Mesenchymal stem cell (in vitro differentiated cells and primary cell): ENCODE measurements around the gene CSAG1.
"Not testable (repeated sequence)": the region's sequence is repeated elsewhere in the genome, so short reads cannot be mapped to it uniquely, and the experiment has no call there.

Experiments used
- DNase-seq: peaks from one replicate; pipeline ENCODE4 v3.0.0-alpha.2; 2013
- H2AFZ ChIP-seq: one replicate; pipeline ENCODE4 v1.6.1; 2013; ENCODE audit warnings: low read depth, mild to moderate bottlenecking, control low read depth, inconsistent platforms, low read length, moderate library complexity
- H2AK5ac ChIP-seq: 2 replicates; pipeline ENCODE4 v1.6.1; 2013; ENCODE audit warnings: low read length, moderate library complexity, mild to moderate bottlenecking, inconsistent platforms; ENCODE audit not compliant: severe bottlenecking
- H2BK120ac ChIP-seq: one replicate; pipeline ENCODE4 v1.6.1; 2013; ENCODE audit warnings: low read depth, mild to moderate bottlenecking, inconsistent platforms, low read length, moderate library complexity
- H2BK12ac ChIP-seq, 2 experiments: one replicate each; pipeline ENCODE4 v1.6.1; 2013; ENCODE audit warnings: inconsistent platforms in 2 of 2, low read length in 2 of 2, mild to moderate bottlenecking in 2 of 2, moderate library complexity in 2 of 2, control low read depth in 1 of 2
- H2BK15ac ChIP-seq: one replicate; pipeline ENCODE4 v1.6.1; 2013; ENCODE audit warnings: mild to moderate bottlenecking, low read depth, inconsistent platforms; ENCODE audit not compliant: poor library complexity, severe bottlenecking
- H2BK5ac ChIP-seq: 2 replicates; pipeline ENCODE4 v1.6.1; 2013; ENCODE audit warnings: low read depth, mild to moderate bottlenecking, low read length, control low read depth, inconsistent platforms; ENCODE audit not compliant: poor library complexity, severe bottlenecking
- H3K14ac ChIP-seq, 2 experiments: one replicate each; pipeline ENCODE4 v1.6.1; 2013; ENCODE audit warnings: inconsistent platforms in 2 of 2, low read length in 2 of 2, control low read depth in 1 of 2, mild to moderate bottlenecking in 1 of 2, moderate library complexity in 1 of 2
- H3K18ac ChIP-seq, 2 experiments: one replicate each; pipeline ENCODE4 v1.6.1; 2013; ENCODE audit warnings: inconsistent platforms in 2 of 2, low read length in 2 of 2, control low read depth in 1 of 2, low read depth in 1 of 2, mild to moderate bottlenecking in 1 of 2
- H3K23ac ChIP-seq, 2 experiments: one replicate each; pipeline ENCODE4 v1.6.1; 2013; ENCODE audit warnings: inconsistent platforms in 2 of 2, low read length in 2 of 2, mild to moderate bottlenecking in 2 of 2, moderate library complexity in 2 of 2, control low read depth in 1 of 2
- H3K27ac ChIP-seq: 2 replicates; pipeline ENCODE4 v1.5.1; 2013; ENCODE audit warnings: mild to moderate bottlenecking, moderate library complexity, low read length, control low read depth, inconsistent platforms; ENCODE audit not compliant: poor library complexity, severe bottlenecking
- H3K27me3 ChIP-seq, 2 experiments: 2 replicates each; pipeline versions ENCODE4 v1.6.1 to v1.7.0; 2013; ENCODE audit warnings: low read length in 2 of 2, mild to moderate bottlenecking in 2 of 2, moderate library complexity in 2 of 2, control low read depth in 1 of 2, inconsistent platforms in 1 of 2; ENCODE audit not compliant: control insufficient read depth in 1 of 2, insufficient read depth in 1 of 2
- H3K36me3 ChIP-seq, 2 experiments: 2 replicates each; pipeline versions ENCODE4 v1.6.1 to v1.7.0; 2013; ENCODE audit warnings: low read length in 2 of 2, control low read depth in 1 of 2, inconsistent platforms in 1 of 2, low read depth in 1 of 2, mild to moderate bottlenecking in 1 of 2; ENCODE audit not compliant: insufficient read depth in 2 of 2, control insufficient read depth in 1 of 2
- H3K4ac ChIP-seq, 2 experiments: one replicate each; pipeline ENCODE4 v1.6.1; 2013; ENCODE audit warnings: inconsistent platforms in 2 of 2, low read length in 2 of 2, mild to moderate bottlenecking in 2 of 2, moderate library complexity in 2 of 2, control low read depth in 1 of 2, low read depth in 1 of 2
- H3K4me1 ChIP-seq: 2 replicates; pipeline ENCODE4 v1.6.1; 2013; ENCODE audit warnings: low read depth, low read length, control low read depth; ENCODE audit not compliant: control insufficient read depth, insufficient read depth
- H3K4me2 ChIP-seq: 2 replicates; pipeline ENCODE4 v1.6.1; 2013; ENCODE audit warnings: low read length, mild to moderate bottlenecking, inconsistent platforms; ENCODE audit not compliant: poor library complexity, severe bottlenecking
- H3K4me3 ChIP-seq, 2 experiments: 2 replicates each; pipeline versions ENCODE4 v1.5.1 to v1.7.0; 2013; ENCODE audit warnings: low read length in 2 of 2, mild to moderate bottlenecking in 2 of 2, control low read depth in 1 of 2, low read depth in 1 of 2; ENCODE audit not compliant: insufficient read depth in 1 of 2
- H3K79me1 ChIP-seq: replicated peaks from 2 replicates; pipeline ENCODE4 v1.6.1; 2013; ENCODE audit warnings: mild to moderate bottlenecking, control low read depth, low read length, inconsistent platforms; ENCODE audit not compliant: poor library complexity, severe bottlenecking
- H3K9ac ChIP-seq: 2 replicates; pipeline ENCODE4 v1.7.0; 2013; ENCODE audit warnings: mild to moderate bottlenecking, low read length, moderate library complexity
- H3K9me3 ChIP-seq: 2 replicates; pipeline ENCODE4 v1.7.0; 2013; ENCODE audit warnings: mild to moderate bottlenecking, low read length; ENCODE audit not compliant: control insufficient read depth
- H4K8ac ChIP-seq: one replicate; pipeline ENCODE4 v1.6.1; 2013; ENCODE audit warnings: inconsistent platforms, mild to moderate bottlenecking, low read length, moderate library complexity
- H4K91ac ChIP-seq: one replicate; pipeline ENCODE4 v1.6.1; 2013; ENCODE audit warnings: mild to moderate bottlenecking, low read length, inconsistent platforms
- WGBS: methylation state at CpG from one replicate; pipeline ENCODE4 v1.1.7; 2013; ENCODE audit warnings: mixed read lengths; 5-methylcytosine and 5-hydroxymethylcytosine counted together

Gene CSAG1

DNA sequence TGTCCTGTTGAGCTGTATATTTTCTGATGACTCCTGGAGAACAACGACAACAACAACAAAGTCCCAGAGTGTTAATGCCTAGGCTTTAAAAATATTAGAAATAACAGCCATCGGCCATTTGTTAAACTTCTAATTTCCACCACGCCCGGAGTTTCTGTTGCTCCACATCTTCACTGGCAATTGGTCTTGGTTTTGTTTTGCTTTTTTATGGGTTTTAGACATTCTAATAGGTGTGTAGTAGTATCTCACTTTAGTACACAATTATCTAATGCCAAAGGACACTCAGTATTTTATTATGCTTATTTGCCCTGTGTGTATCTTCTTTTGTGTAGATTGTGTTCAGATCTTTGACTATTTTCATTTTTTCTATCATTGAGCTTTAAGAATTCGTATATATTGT lies 5.0 kb upstream of the CSAG1 start:
- no peak overlapping the region for H3K14ac ChIP-seq
- no peak overlapping the region for H2BK5ac ChIP-seq
- H2BK15ac ChIP-seq = no peak overlapping the region
- no peak overlapping the region for H2BK12ac ChIP-seq
- no peak overlapping the region for H3K4me3 ChIP-seq
- H3K9me3 ChIP-seq = no peaks in the 10 kb centered on the region
- no peak overlapping the region for H2AK5ac ChIP-seq
- WGBS = no CpG with 5 or more reads among the region's 5 CpGs
- no peak overlapping the region for H4K8ac ChIP-seq
- H3K9ac ChIP-seq = no peak overlapping the region
- H3K4ac ChIP-seq = no peak overlapping the region
- H2AFZ ChIP-seq = no peak overlapping the region
- H3K27ac ChIP-seq = no peak overlapping the region
- no peak overlapping the region for H3K18ac ChIP-seq
- H3K27me3 ChIP-seq = peaks cover 0 to 6% of the 10 kb centered on the region in 2 experiments
- H3K4me2 ChIP-seq = no peak overlapping the region
- no peaks in the 10 kb centered on the region for H3K79me1 ChIP-seq
- H3K36me3 ChIP-seq = no peaks in the 10 kb centered on the region
- DNase-seq = no peak
- H3K4me1 ChIP-seq = no peaks in the 10 kb centered on the region
- no peak overlapping the region for H2BK120ac ChIP-seq
- no peak overlapping the region for H3K23ac ChIP-seq
- H4K91ac ChIP-seq = no peak overlapping the region

DNA sequence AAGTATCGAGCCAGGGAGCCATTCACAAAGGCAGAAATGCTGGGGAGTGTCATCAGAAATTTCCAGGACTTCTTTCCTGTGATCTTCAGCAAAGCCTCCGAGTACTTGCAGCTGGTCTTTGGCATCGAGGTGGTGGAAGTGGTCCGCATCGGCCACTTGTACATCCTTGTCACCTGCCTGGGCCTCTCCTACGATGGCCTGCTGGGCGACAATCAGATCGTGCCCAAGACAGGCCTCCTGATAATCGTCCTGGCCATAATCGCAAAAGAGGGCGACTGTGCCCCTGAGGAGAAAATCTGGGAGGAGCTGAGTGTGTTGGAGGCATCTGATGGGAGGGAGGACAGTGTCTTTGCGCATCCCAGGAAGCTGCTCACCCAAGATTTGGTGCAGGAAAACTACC lies 3.0 kb upstream of the CSAG1 start:
- H3K9me3 ChIP-seq, H3K4ac ChIP-seq, H2BK12ac ChIP-seq, H3K9ac ChIP-seq, H2BK5ac ChIP-seq, H4K8ac ChIP-seq, H3K4me2 ChIP-seq, H2AK5ac ChIP-seq, H3K18ac ChIP-seq, H2BK120ac ChIP-seq, H2AFZ ChIP-seq, H2BK15ac ChIP-seq, H3K4me3 ChIP-seq, H3K27me3 ChIP-seq, H3K79me1 ChIP-seq, DNase-seq, H3K4me1 ChIP-seq, H3K23ac ChIP-seq, H3K27ac ChIP-seq, H3K14ac ChIP-seq, H3K36me3 ChIP-seq, H4K91ac ChIP-seq: not testable (repeated sequence)
- WGBS = 84% methylated on average over 11 of the region's 12 CpGs

DNA sequence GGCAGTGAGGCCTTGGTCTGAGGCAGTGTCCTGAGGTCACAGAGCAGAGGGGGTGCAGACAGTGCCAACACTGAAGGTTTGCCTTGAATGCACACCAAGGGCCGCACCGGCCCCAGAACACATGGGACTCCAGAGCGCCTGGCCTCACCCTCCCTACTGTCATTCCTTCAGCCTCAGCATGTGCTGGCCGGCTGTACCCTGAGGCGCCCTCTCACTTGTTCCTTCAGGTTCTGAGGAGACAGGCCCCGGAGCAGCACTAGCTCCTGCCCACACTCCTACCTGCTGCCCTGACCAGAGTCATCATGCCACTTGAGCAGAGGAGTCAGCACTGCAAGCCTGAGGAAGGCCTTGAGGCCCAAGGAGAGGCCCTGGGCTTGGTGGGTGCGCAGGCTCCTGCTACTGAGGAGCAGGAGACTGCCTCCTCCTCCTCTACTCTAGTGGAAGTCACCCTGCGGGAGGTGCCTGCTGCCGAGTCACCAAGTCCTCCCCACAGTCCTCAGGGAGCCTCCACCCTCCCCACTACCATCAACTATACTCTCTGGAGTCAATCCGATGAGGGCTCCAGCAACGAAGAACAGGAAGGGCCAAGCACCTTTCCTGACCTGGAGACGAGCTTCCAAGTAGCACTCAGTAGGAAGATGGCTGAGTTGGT lies 2.5 kb upstream of the CSAG1 start:
- 81% methylated on average over 11 of the region's 12 CpGs for WGBS
- no peaks in the 10 kb centered on the region for H3K79me1 ChIP-seq
- H3K9ac ChIP-seq = no peak overlapping the region
- H3K18ac ChIP-seq = no peak overlapping the region
- no peak for DNase-seq
- no peaks in the 10 kb centered on the region for H3K9me3 ChIP-seq
- no peak overlapping the region for H2BK15ac ChIP-seq
- no peak overlapping the region for H3K4me3 ChIP-seq
- no peak overlapping the region for H3K23ac ChIP-seq
- H2AFZ ChIP-seq = no peak overlapping the region
- no peak overlapping the region for H2BK5ac ChIP-seq
- no peak overlapping the region for H3K27ac ChIP-seq
- H2BK120ac ChIP-seq = no peak overlapping the region
- no peak overlapping the region for H3K4ac ChIP-seq
- H3K4me2 ChIP-seq = no peak overlapping the region
- H4K8ac ChIP-seq = no peak overlapping the region
- H2BK12ac ChIP-seq = no peak overlapping the region
- H4K91ac ChIP-seq = no peak overlapping the region
- H3K4me1 ChIP-seq = no peaks in the 10 kb centered on the region
- peaks cover 0 to 3% of the 10 kb centered on the region in 2 experiments for H3K27me3 ChIP-seq
- no peaks in the 10 kb centered on the region for H3K36me3 ChIP-seq
- no peak overlapping the region for H2AK5ac ChIP-seq
- H3K14ac ChIP-seq = no peak overlapping the region

DNA sequence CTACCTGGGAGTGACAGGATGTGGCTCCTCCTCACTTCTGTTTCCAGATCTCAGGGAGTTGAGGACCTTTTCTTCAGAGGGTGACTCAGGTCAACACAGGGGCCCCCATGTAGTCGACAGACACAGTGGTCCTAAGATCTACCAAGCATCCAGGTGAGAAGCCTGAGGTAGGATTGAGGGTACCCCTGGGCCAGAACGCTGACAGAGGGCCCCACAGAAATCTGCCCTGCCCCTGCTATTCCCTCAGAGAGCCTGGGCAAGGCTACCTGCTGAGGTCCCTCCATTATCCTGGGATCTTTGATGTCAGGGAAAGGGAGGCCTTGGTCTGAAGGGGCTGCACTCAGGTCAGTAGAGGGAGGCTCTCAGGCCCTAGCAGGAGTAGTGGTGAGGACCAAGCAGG lies 1.6 kb upstream of the CSAG1 start:
- Histone ChIP-seq H3K18ac (no peak overlapping the region), H2BK15ac (no peak overlapping the region), H2AFZ (no peak overlapping the region), H4K91ac (no peak overlapping the region), H3K4me3 (no peak overlapping the region), H2AK5ac (no peak overlapping the region), H3K27ac (no peak overlapping the region), H3K27me3 (peaks cover 0 to 3% of the 10 kb centered on the region in 2 experiments), H2BK120ac (no peak overlapping the region), H2BK12ac (no peak overlapping the region), H3K4me1 (no peaks in the 10 kb centered on the region), H3K9me3 (no peaks in the 10 kb centered on the region), H4K8ac (no peak overlapping the region), H3K79me1 (no peaks in the 10 kb centered on the region), H3K14ac (no peak overlapping the region), H3K9ac (no peak overlapping the region), H3K4me2 (no peak overlapping the region), H2BK5ac (no peak overlapping the region), H3K36me3 (no peaks in the 10 kb centered on the region), H3K4ac (no peak overlapping the region), H3K23ac (no peak overlapping the region)
- no peak for DNase-seq
- WGBS = 52% methylated on average over 2 of the region's 2 CpGs
